Duodenal mucosa (tissue), 2 donors: ENCODE data around the gene FOSL1.
A peak's percentile ranks its signal among the peaks of the same experiment; 100 is the strongest.
"Not testable (repeated sequence)": the region's sequence is repeated elsewhere in the genome, so short reads cannot be mapped to it uniquely, and the experiment has no call there.

Experiments used
- H3K27ac ChIP-seq: one replicate; pipeline ENCODE4 v1.7.0; 2013; ENCODE audit warnings: low read depth, low read length
- H3K27me3 ChIP-seq, 2 donors: one replicate each; pipeline ENCODE4 v1.7.0; 2013; ENCODE audit warnings: low read length in 2 of 2, control low read depth in 1 of 2; ENCODE audit not compliant: insufficient read depth in 2 of 2, control insufficient read depth in 1 of 2
- H3K36me3 ChIP-seq, 2 donors: one replicate each; pipeline ENCODE4 v1.7.0; 2013; ENCODE audit warnings: low read length in 2 of 2, control low read depth in 1 of 2; ENCODE audit not compliant: insufficient read depth in 2 of 2, control insufficient read depth in 1 of 2
- H3K4me1 ChIP-seq, 2 donors: one replicate each; pipeline ENCODE4 v1.7.0; 2013; ENCODE audit warnings: low read length in 2 of 2, control low read depth in 1 of 2; ENCODE audit not compliant: insufficient read depth in 2 of 2, control insufficient read depth in 1 of 2
- H3K4me3 ChIP-seq, 2 donors: one replicate each; pipeline ENCODE4 v1.7.0; 2013; ENCODE audit warnings: low read length in 2 of 2, low read depth in 1 of 2
- H3K9ac ChIP-seq, 2 donors: one replicate each; pipeline ENCODE4 v1.7.0; 2013; ENCODE audit warnings: low read length in 2 of 2, low read depth in 1 of 2
- H3K9me3 ChIP-seq, 2 donors: one replicate each; pipeline ENCODE4 v1.7.0; 2013; ENCODE audit warnings: low read length in 2 of 2, control low read depth in 1 of 2; ENCODE audit not compliant: control insufficient read depth in 1 of 2

Gene FOSL1

GRCh38 chr11:65851811-65852507, 48.2 kb downstream of the FOSL1 start:
- Histone ChIP-seq H3K27ac (no peak overlapping the region), H3K4me3 (peak overlapping the region in 1 of 2 donors; percentile 32), H3K4me1 (peaks cover 54 to 58% of the 10 kb centered on the region in 2 donors), H3K9ac (peak overlapping the region; percentile 2 to 26), H3K36me3 (peaks cover 44 to 58% of the 10 kb centered on the region in 2 donors), H3K9me3 (peaks cover 3 to 4% of the 10 kb centered on the region in 2 donors), H3K27me3 (no peaks in the 10 kb centered on the region)

GRCh38 chr11:65851083-65851579, 49.1 kb downstream of the FOSL1 start:
- H3K4me1 ChIP-seq = peaks cover 48 to 52% of the 10 kb centered on the region in 2 donors
- H3K36me3 ChIP-seq = peaks cover 38 to 54% of the 10 kb centered on the region in 2 donors
- no peaks in the 10 kb centered on the region for H3K27me3 ChIP-seq
- H3K9ac ChIP-seq = no peak overlapping the region
- H3K4me3 ChIP-seq = no peak overlapping the region
- no peak overlapping the region for H3K27ac ChIP-seq
- peaks cover 3 to 4% of the 10 kb centered on the region in 2 donors for H3K9me3 ChIP-seq

GRCh38 chr11:65850217-65851082, 49.7 kb downstream of the FOSL1 start:
- Histone ChIP-seq H3K27ac (no peak overlapping the region), H3K9ac (no peak overlapping the region), H3K9me3 (peaks cover 3 to 4% of the 10 kb centered on the region in 2 donors), H3K4me3 (no peak overlapping the region), H3K4me1 (peaks cover 41 to 45% of the 10 kb centered on the region in 2 donors), H3K36me3 (peaks cover 32 to 47% of the 10 kb centered on the region in 2 donors), H3K27me3 (no peaks in the 10 kb centered on the region)

- no peak overlapping the region for H3K27ac ChIP-seq
- peaks cover 29 to 41% of the 10 kb centered on the region in 2 donors for H3K36me3 ChIP-seq
- H3K9me3 ChIP-seq = peaks cover 3 to 4% of the 10 kb centered on the region in 2 donors
- H3K4me3 ChIP-seq = no peak overlapping the region
- H3K4me1 ChIP-seq = peaks cover 34 to 39% of the 10 kb centered on the region in 2 donors
- no peak overlapping the region for H3K9ac ChIP-seq
- H3K27me3 ChIP-seq = no peaks in the 10 kb centered on the region
Measured at GRCh38 chr11:65849771-65850216, 50.4 kb downstream of the FOSL1 start.

- H3K4me3 ChIP-seq = no peak overlapping the region
- H3K9me3 ChIP-seq = peaks cover 3 to 4% of the 10 kb centered on the region in 2 donors
Measured at GRCh38 chr11:65849366-65849765, 50.8 kb downstream of the FOSL1 start.

GRCh38 chr11:65848693-65849092, 51.5 kb downstream of the FOSL1 start:
- H3K4me1 ChIP-seq = peaks cover 32 to 36% of the 10 kb centered on the region in 2 donors
- H3K4me3 ChIP-seq, H3K27me3 ChIP-seq, H3K9ac ChIP-seq, H3K27ac ChIP-seq, H3K9me3 ChIP-seq: not testable (repeated sequence)
- peaks cover 25 to 30% of the 10 kb centered on the region in 2 donors for H3K36me3 ChIP-seq

More at GRCh38 chr11:65849366-65849765, 50.8 kb downstream of the FOSL1 start:
- Histone ChIP-seq H3K9ac (no peak overlapping the region), H3K4me1 (peaks cover 30 to 34% of the 10 kb centered on the region in 2 donors), H3K27ac (no peak overlapping the region), H3K36me3 (peaks cover 26 to 36% of the 10 kb centered on the region in 2 donors), H3K27me3 (no peaks in the 10 kb centered on the region)

- H3K27ac ChIP-seq = no peak overlapping the region
- peaks cover 3 to 4% of the 10 kb centered on the region in 2 donors for H3K9me3 ChIP-seq
- H3K9ac ChIP-seq = no peak overlapping the region
- H3K4me3 ChIP-seq = no peak overlapping the region
- H3K4me1 ChIP-seq = peaks cover 26 to 30% of the 10 kb centered on the region in 2 donors
- H3K36me3 ChIP-seq = peaks cover 17 to 21% of the 10 kb centered on the region in 2 donors
- no peaks in the 10 kb centered on the region for H3K27me3 ChIP-seq
Measured at GRCh38 chr11:65847746-65848145, 52.4 kb downstream of the FOSL1 start.

GRCh38 chr11:65844231-65844872, 55.8 kb downstream of the FOSL1 start:
- Histone ChIP-seq H3K9me3 (no peaks in the 10 kb centered on the region), H3K9ac (no peak overlapping the region), H3K27ac (no peak overlapping the region), H3K4me3 (peak overlapping the region in 1 of 2 donors; percentile 34), H3K4me1 (peaks cover 8 to 11% of the 10 kb centered on the region in 2 donors), H3K36me3 (no peaks in the 10 kb centered on the region), H3K27me3 (no peaks in the 10 kb centered on the region)

GRCh38 chr11:65843811-65844210, 56.4 kb downstream of the FOSL1 start:
- no peaks in the 10 kb centered on the region for H3K9me3 ChIP-seq
- peaks cover 7 to 8% of the 10 kb centered on the region in 2 donors for H3K4me1 ChIP-seq
- no peak overlapping the region for H3K9ac ChIP-seq
- no peaks in the 10 kb centered on the region for H3K27me3 ChIP-seq
- no peak overlapping the region for H3K27ac ChIP-seq
- peak overlapping the region in 1 of 2 donors; percentile 34 for H3K4me3 ChIP-seq
- no peaks in the 10 kb centered on the region for H3K36me3 ChIP-seq
